Measurements from ENCODE around the gene PLA2G15.

- TF ChIP-seq JUN (IDR thresholded peaks at IDR 0.05), result no peak
- no peak for TF ChIP-seq MAX (IDR thresholded peaks at IDR 0.05)
- TF ChIP-seq CTCF (IDR thresholded peaks at IDR 0.05), result no peak
- no peak for TF ChIP-seq CHD4 (IDR thresholded peaks at IDR 0.05; ENCODE audit: borderline replicate concordance)
- no peak for TF ChIP-seq EP300 (IDR thresholded peaks at IDR 0.05)
- no peak for TF ChIP-seq POLR2A (IDR thresholded peaks at IDR 0.05; ENCODE audit: low read length)
- no peak for TF ChIP-seq RCOR1 (IDR thresholded peaks at IDR 0.05; ENCODE audit: low read depth, low read length)
- no peak for TF ChIP-seq ELK1 (IDR thresholded peaks at IDR 0.05; ENCODE audit: low read depth, low read length)
- TF ChIP-seq BHLHE40 (IDR thresholded peaks at IDR 0.05; ENCODE audit: low read depth, low read length), result no peak
- no peak for TF ChIP-seq USF2 (IDR thresholded peaks at IDR 0.05)
Measured at GRCh38 chr16:68296291-68296690, 51.1 kb downstream of the PLA2G15 start.
